GM12874 (cell line): ENCODE data around the gene TPRKB.

Experiments used
- TF ChIP-seq, protein P1 (sequence below): IDR thresholded peaks from 2 replicates; pipeline ENCODE4 v1.5.1; 2011; ENCODE audit warnings: low read depth, mild to moderate bottlenecking, control low read depth, low read length, moderate library complexity; ENCODE audit not compliant: insufficient read depth

The TPRKB gene

DNA sequence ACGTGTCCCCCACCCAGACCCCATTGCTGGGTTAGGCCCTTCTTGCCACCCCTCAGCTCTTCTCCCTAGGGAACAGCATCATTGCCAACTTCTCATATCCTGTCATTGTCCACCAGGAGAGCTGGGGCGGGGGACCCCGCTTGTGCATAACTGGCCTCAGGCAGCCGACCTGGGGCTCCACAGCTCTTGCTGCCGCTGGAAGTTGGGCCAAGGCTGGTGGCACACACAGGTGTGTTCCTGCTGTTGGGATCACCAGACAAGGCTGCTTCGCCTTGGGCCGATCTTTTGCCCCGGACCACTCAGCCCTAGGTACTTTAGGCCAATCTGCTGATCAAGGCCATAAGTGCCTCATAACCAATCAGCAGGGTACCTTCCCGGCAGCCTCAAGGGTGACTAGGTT is 28.6 kb downstream of the TPRKB start:
- TF ChIP-seq, protein P1, sequence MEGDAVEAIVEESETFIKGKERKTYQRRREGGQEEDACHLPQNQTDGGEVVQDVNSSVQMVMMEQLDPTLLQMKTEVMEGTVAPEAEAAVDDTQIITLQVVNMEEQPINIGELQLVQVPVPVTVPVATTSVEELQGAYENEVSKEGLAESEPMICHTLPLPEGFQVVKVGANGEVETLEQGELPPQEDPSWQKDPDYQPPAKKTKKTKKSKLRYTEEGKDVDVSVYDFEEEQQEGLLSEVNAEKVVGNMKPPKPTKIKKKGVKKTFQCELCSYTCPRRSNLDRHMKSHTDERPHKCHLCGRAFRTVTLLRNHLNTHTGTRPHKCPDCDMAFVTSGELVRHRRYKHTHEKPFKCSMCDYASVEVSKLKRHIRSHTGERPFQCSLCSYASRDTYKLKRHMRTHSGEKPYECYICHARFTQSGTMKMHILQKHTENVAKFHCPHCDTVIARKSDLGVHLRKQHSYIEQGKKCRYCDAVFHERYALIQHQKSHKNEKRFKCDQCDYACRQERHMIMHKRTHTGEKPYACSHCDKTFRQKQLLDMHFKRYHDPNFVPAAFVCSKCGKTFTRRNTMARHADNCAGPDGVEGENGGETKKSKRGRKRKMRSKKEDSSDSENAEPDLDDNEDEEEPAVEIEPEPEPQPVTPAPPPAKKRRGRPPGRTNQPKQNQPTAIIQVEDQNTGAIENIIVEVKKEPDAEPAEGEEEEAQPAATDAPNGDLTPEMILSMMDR, result no peak

DNA sequence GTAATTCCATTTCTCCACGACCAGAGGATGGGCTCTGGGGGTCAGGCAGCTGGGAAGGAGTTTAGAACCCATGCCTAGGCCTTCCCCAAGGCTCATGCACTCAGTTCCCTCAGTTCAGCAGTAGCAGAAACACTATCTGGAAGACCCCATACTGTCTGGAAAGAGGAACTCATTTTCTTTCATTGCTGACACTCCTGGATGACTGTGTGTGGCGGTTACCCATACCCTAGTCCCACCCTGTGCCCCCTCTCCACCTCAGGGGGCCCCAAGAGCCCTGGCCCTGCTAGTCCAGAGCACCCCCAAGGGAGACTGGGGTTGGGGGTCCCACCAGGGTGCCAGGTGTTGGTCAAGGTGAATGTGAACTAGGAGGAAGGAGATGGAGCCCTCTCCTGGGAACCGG is 29.5 kb downstream of the TPRKB start:
- TF ChIP-seq, protein P1, result no peak

DNA sequence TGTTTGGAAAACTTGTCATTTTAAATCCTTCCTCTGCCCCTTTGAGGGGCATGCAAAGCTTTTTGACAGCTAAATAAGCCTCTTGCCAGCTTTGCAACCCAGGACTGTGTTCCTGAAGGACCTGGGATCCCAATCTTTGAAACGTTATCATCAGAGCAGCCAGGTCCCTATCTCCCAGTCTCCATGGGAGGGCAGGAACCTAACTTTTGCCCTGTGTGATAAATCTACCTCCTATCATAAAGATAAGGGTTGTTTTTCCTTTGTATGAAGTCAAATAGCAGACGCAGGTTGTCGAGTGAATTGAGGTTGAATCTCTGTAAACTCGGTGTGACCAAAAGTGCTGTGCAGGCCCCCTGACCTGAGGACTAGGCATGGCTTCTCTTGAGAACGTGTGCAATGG is 30.1 kb downstream of the TPRKB start:
- TF ChIP-seq, protein P1, result no peak

DNA sequence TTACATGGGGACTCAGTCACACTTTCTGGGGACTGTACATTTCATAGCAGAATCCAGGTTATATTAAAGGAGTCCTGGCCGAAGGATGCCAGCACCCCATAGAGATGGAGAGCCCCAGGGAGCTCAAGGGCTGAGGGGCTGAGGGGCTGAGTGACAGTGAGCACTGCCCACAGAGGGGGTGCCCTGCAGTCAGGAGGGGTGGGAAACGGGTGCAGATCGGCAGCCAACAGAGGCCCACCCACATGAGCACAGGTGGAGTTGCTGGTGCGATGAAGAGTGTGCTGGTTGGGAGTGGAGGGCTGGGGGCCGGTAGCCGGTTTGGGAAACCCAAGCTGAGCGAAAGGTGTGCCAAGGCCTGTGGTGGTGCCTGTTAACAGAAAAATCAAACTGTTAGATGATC is 32.1 kb downstream of the TPRKB start:
- TF ChIP-seq, protein P1, result no peak

DNA sequence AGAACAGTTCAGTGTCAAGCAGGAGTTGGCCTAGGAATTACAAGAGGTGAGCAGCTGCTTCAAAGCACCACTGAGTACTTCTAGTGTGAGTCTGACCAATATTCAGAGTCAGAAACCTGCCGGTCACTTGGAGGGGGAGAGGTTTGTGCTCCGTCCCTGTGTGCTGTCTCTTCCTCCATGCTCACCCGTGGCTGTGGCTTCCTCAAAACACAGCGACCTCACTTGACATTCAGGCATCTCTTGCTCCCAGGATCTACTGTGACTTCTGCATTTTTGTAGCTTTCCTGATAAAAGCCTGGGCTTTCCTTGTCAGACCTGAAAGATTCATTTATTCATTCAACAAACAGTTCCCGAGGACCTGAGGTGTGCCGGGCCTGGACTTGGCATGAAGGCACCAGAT is 32.9 kb downstream of the TPRKB start:
- TF ChIP-seq, protein P1, result no peak

DNA sequence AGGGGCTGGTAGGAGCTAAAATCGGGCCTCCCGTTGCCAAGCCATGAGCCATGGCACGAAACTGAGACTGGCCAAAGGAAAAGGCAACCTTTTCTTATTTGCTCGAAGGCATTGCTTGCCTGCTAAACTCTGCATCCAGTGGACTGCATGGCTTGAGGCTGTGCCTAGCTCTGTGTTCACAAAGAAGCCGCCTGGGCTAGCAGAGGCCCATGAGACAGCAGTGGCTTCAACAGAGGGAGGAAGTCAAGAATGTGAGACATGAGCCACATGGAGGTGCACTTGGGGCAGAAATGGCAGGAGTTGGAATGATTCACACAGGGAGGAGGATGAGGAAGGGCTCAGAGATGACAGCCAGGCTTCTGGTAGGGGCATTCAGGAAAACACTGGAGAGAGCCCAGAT is 33.5 kb downstream of the TPRKB start:
- TF ChIP-seq, protein P1, result no peak

DNA sequence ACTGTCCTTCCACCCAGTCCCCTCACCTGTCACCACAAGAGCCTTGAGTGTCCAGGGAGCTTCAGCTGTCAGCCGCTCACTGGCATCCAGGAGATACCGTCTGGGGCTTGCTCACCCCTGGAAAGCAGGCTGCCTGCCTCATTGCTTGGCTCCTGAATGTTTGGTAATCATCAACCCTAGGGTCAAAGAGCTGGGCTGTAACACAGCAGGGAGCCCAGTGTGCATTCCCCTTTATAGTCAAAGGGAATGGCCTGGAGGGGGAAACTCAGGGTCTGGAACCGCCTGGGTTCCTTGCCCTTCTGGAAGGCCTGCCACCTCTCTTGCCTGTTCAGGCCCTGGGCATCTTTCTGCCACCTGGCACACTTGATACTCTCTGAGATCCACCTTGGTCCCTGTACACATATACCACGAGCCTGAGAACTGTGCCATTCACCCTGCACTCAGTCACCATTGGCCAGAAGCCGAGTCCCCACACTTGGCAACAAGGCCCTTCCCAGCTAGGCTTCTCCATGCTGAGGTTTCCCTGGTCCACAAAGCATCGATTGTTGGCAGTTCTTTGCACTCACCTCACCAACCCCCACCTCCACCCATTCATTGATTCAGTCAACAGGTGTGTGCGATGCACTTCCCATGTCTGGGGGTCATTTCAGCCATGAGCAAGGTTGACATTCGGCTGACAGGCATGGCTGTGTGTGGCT is 35.0 kb downstream of the TPRKB start:
- TF ChIP-seq, protein P1, result no peak
